Astrocyte (in vitro differentiated cells and primary cell): ENCODE data around the gene MYOZ1.
"Not testable (repeated sequence)": the region's sequence is repeated elsewhere in the genome, so short reads cannot be mapped to it uniquely, and the experiment has no call there.

Source experiments
- CTCF ChIP-seq: IDR thresholded peaks from 2 replicates; pipeline ENCODE4 v1.5.1; 2011; ENCODE audit warnings: low read depth, mild to moderate bottlenecking, inconsistent platforms, low read length, moderate library complexity; ENCODE audit not compliant: insufficient read depth
- EZH2 ChIP-seq: IDR thresholded peaks from 2 replicates; pipeline ENCODE4 v1.6.1; 2012; ENCODE audit warnings: mild to moderate bottlenecking, low read length, inconsistent platforms; ENCODE audit not compliant: insufficient read depth

GRCh38 chr10:73663621-73664020 is 22.3 kb upstream of the MYOZ1 start:
- TF ChIP-seq CTCF, EZH2: not testable (repeated sequence)
